Trophoblast cell (in vitro differentiated cells and primary cell): ENCODE results near the gene ARMC9.

Experiments
- DNase-seq, 2 donors: peaks; one replicate each; pipeline ENCODE4 v3.0.0-alpha.2; 2016
- H2AFZ ChIP-seq: 2 replicates; pipeline ENCODE4 v1.6.1; 2013; ENCODE audit warnings: low read length, moderate library complexity, mild to moderate bottlenecking; ENCODE audit not compliant: insufficient read depth, poor library complexity
- H2AK5ac ChIP-seq: 2 replicates; pipeline ENCODE4 v1.6.1; 2013; ENCODE audit warnings: mild to moderate bottlenecking, low read length
- H2BK120ac ChIP-seq: 2 replicates; pipeline ENCODE4 v1.6.1; 2013; ENCODE audit warnings: low read length, mild to moderate bottlenecking, moderate library complexity; ENCODE audit not compliant: insufficient read depth, poor library complexity
- H2BK12ac ChIP-seq: 2 replicates; pipeline ENCODE4 v1.6.1; 2013; ENCODE audit warnings: mild to moderate bottlenecking, low read length, moderate library complexity
- H2BK5ac ChIP-seq: 2 replicates; pipeline ENCODE4 v1.6.1; 2013; ENCODE audit warnings: low read length, low read depth, moderate library complexity, mild to moderate bottlenecking; ENCODE audit not compliant: poor library complexity
- H3K14ac ChIP-seq: 2 replicates; pipeline ENCODE4 v1.6.1; 2013; ENCODE audit warnings: mild to moderate bottlenecking, low read length
- H3K18ac ChIP-seq: 2 replicates; pipeline ENCODE4 v1.6.1; 2013; ENCODE audit warnings: mild to moderate bottlenecking, low read length
- H3K23ac ChIP-seq: 2 replicates; pipeline ENCODE4 v1.6.1; 2013; ENCODE audit warnings: low read length
- H3K27ac ChIP-seq: 2 replicates; pipeline ENCODE4 v1.5.1; 2013; ENCODE audit warnings: low read depth, mild to moderate bottlenecking, inconsistent platforms, low read length, moderate library complexity
- H3K27me3 ChIP-seq: 2 replicates; pipeline ENCODE4 v1.6.1; 2013; ENCODE audit warnings: inconsistent platforms, mild to moderate bottlenecking, low read length, moderate library complexity; ENCODE audit not compliant: insufficient read depth
- H3K36me3 ChIP-seq, 2 experiments: 1 replicate in 1 of 2; 2 replicates in 1 of 2; pipeline ENCODE4 v1.6.1; 2013; ENCODE audit warnings: low read length in 2 of 2, mild to moderate bottlenecking in 2 of 2, moderate library complexity in 1 of 2; ENCODE audit not compliant: insufficient read depth in 2 of 2, control insufficient read depth in 1 of 2
- H3K4ac ChIP-seq: 2 replicates; pipeline ENCODE4 v1.6.1; 2013; ENCODE audit warnings: low read depth, mild to moderate bottlenecking, low read length, moderate library complexity
- H3K4me1 ChIP-seq, 2 experiments: 1 replicate in 1 of 2; 2 replicates in 1 of 2; pipeline ENCODE4 v1.6.1; 2013; ENCODE audit warnings: low read length in 2 of 2, mild to moderate bottlenecking in 2 of 2, moderate library complexity in 1 of 2; ENCODE audit not compliant: insufficient read depth in 2 of 2, control insufficient read depth in 1 of 2
- H3K4me2 ChIP-seq: 2 replicates; pipeline ENCODE4 v1.6.1; 2013; ENCODE audit warnings: inconsistent platforms, mild to moderate bottlenecking, low read length, moderate library complexity
- H3K4me3 ChIP-seq: 2 replicates; pipeline ENCODE4 v1.5.1; 2013; ENCODE audit warnings: mild to moderate bottlenecking, low read depth, low read length, inconsistent platforms
- H3K79me1 ChIP-seq: one replicate; pipeline ENCODE4 v1.6.1; 2013; ENCODE audit warnings: low read length
- H3K79me2 ChIP-seq: 2 replicates; pipeline ENCODE4 v1.6.1; 2013; ENCODE audit warnings: low read length, mild to moderate bottlenecking; ENCODE audit not compliant: control insufficient read depth, insufficient read depth, poor library complexity
- H3K9ac ChIP-seq: 2 replicates; pipeline ENCODE4 v1.6.1; 2013; ENCODE audit warnings: mild to moderate bottlenecking, low read length
- H3K9me3 ChIP-seq: 2 replicates; pipeline ENCODE4 v1.6.1; 2013; ENCODE audit warnings: low read depth, mild to moderate bottlenecking, control low read depth, inconsistent platforms, low read length; ENCODE audit not compliant: insufficient read depth
- H4K12ac ChIP-seq: 2 replicates; pipeline ENCODE4 v1.6.1; 2013; ENCODE audit warnings: low read depth, mild to moderate bottlenecking, low read length, moderate library complexity
- H4K8ac ChIP-seq: 2 replicates; pipeline ENCODE4 v1.6.1; 2013; ENCODE audit warnings: low read depth, mild to moderate bottlenecking, low read length, moderate library complexity
- H4K91ac ChIP-seq: one replicate; pipeline ENCODE4 v1.6.1; 2013; ENCODE audit warnings: low read depth, mild to moderate bottlenecking, low read length, moderate library complexity
- WGBS: extraction: QIAGEN DNeasy Blood & Tissue Kit; methylation state at CpG from one replicate; pipeline ENCODE4 v1.1.7; 2013; ENCODE audit warnings: missing lambda C conversion rate; ENCODE audit not compliant: insufficient read length, insufficient coverage; ENCODE audit errors: extremely low coverage; 5-methylcytosine and 5-hydroxymethylcytosine counted together

Gene ARMC9

DNA sequence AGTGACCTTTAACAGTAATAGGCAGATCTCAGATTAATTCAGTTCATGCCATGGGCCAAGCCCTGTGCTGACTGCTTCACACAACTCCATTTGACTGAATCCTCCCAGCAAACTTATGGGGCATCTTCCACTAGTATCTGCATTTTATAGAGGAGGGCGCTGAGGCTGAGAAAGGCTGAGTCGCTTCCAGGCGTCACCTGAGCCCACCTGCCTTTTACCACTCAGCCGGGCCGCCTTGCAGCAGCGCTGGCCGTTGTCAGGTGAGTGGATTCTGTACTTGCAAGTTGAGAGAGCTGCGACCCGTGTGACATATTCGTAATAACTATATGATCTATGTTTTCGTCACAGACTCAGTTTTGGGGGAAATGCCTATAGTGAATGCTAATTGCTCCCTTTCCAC, 137.8 kb downstream of the ARMC9 start:
- no peak overlapping the region for H3K18ac ChIP-seq
- no peak overlapping the region for H3K4ac ChIP-seq
- no peak overlapping the region for H3K27ac ChIP-seq
- H3K23ac ChIP-seq = no peak overlapping the region
- no peaks in the 10 kb centered on the region for H3K79me2 ChIP-seq
- no peaks in the 10 kb centered on the region for H3K9me3 ChIP-seq
- H3K4me3 ChIP-seq = no peak overlapping the region
- WGBS = no CpG with 5 or more reads among the region's 11 CpGs
- no peak overlapping the region for H2BK12ac ChIP-seq
- no peak for DNase-seq
- peaks cover 3 to 14% of the 10 kb centered on the region in 2 experiments for H3K36me3 ChIP-seq
- H3K4me2 ChIP-seq = no peak overlapping the region
- H2AK5ac ChIP-seq = no peak overlapping the region
- no peak overlapping the region for H2BK120ac ChIP-seq
- peaks cover 0 to 4% of the 10 kb centered on the region in 2 experiments for H3K4me1 ChIP-seq
- H3K14ac ChIP-seq = no peak overlapping the region
- no peak overlapping the region for H2BK5ac ChIP-seq
- no peaks in the 10 kb centered on the region for H3K79me1 ChIP-seq
- no peak overlapping the region for H4K91ac ChIP-seq
- H2AFZ ChIP-seq = no peak overlapping the region
- no peak overlapping the region for H4K8ac ChIP-seq
- no peak overlapping the region for H3K9ac ChIP-seq
- no peak overlapping the region for H4K12ac ChIP-seq
- no peaks in the 10 kb centered on the region for H3K27me3 ChIP-seq

DNA sequence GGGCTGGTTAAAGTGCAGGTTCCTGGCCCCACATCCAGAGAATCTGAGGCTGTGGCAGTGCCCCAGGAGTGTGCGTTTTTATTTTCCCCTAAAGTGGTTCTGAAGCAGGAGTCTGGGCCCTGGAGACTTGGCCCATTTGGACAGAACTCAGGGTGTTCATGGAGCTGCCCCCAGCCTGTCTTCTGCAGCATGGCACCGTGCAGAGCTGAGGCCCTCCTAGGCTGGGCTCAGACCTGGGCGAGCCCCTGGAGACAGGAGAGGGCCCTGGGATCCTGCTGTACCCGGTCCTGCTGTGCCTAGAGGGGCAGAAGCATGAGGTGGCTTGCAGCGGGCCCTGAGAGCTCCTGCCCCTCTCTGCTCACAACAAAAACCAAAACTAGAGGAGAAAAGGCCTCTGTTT, 138.3 kb downstream of the ARMC9 start:
- Histone ChIP-seq H2BK120ac (no peak overlapping the region), H3K23ac (no peak overlapping the region), H3K18ac (no peak overlapping the region), H3K4me2 (no peak overlapping the region), H3K14ac (no peak overlapping the region), H2BK12ac (no peak overlapping the region), H4K8ac (no peak overlapping the region), H3K4me1 (peaks cover 0 to 4% of the 10 kb centered on the region in 2 experiments), H3K27me3 (no peaks in the 10 kb centered on the region), H4K12ac (no peak overlapping the region), H4K91ac (no peak overlapping the region), H2AK5ac (no peak overlapping the region), H3K9ac (no peak overlapping the region), H3K4ac (no peak overlapping the region), H3K27ac (no peak overlapping the region), H3K9me3 (no peaks in the 10 kb centered on the region), H3K36me3 (peaks cover under 1 to 13% of the 10 kb centered on the region in 2 experiments), H2BK5ac (no peak overlapping the region), H3K79me2 (no peaks in the 10 kb centered on the region), H3K79me1 (no peaks in the 10 kb centered on the region), H3K4me3 (no peak overlapping the region), H2AFZ (no peak overlapping the region)
- no peak for DNase-seq
- no CpG with 5 or more reads among the region's 5 CpGs for WGBS

DNA sequence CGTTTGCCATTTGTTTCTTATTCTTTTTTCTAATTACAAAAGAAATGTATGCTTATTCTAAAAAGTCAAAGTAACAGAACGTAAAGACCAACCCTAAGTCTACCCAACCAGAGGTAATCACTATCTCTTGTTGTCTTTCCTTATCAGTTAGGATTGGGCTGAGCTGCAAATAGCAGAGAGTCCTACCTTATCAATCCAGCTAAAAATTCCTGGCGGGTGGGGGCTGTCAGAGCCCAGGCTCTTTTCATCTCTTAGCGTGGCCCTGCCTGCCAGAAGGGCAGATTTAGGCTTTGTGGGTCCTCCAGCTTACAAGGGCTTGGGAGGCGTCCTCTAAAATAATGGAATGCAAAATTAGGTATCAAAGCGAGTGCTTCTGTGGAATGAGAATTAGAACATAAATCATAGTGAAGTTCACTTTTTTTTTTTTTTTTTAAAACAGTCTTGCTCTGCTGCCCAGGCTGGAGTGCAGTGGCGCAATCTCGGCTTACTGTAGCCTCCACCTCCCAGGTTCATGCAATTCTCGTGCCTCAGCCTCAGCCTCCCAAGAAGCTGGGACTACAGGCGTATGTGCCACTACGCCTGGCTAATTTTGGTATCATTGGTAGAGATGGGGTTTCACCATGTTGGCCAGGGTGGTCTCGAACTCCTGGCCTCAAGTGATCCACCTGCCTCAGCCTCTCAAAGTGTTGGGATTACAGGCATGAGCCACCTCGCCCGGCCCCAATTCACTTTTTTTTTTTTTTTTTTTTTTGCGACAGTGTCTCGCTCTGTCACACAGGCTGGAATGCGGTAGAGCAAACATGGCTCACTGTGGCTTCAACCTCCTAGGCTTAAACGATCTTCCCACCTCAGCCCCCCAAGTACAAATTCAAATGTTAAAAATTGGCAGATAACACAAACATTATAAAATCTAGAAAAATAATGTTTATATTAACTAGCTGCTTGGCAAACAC, 139.7 kb downstream of the ARMC9 start:
- no CpG with 5 or more reads among the region's 18 CpGs for WGBS
- Histone ChIP-seq H3K9me3 (no peaks in the 10 kb centered on the region), H3K18ac (no peak overlapping the region), H3K79me2 (no peaks in the 10 kb centered on the region), H2BK12ac (no peak overlapping the region), H3K27ac (no peak overlapping the region), H3K4ac (no peak overlapping the region), H3K27me3 (no peaks in the 10 kb centered on the region), H3K36me3 (peaks cover 0 to 3% of the 10 kb centered on the region in 2 experiments), H3K14ac (no peak overlapping the region), H3K23ac (no peak overlapping the region), H2AFZ (no peak overlapping the region), H3K4me2 (no peak overlapping the region), H4K8ac (no peak overlapping the region), H2BK120ac (no peak overlapping the region), H3K9ac (no peak overlapping the region), H3K4me1 (peaks cover 0 to 4% of the 10 kb centered on the region in 2 experiments), H3K4me3 (no peak overlapping the region), H2BK5ac (no peak overlapping the region), H3K79me1 (no peaks in the 10 kb centered on the region), H2AK5ac (no peak overlapping the region), H4K12ac (no peak overlapping the region), H4K91ac (no peak overlapping the region)
- peak; percentile 59 to 85 for DNase-seq

DNA sequence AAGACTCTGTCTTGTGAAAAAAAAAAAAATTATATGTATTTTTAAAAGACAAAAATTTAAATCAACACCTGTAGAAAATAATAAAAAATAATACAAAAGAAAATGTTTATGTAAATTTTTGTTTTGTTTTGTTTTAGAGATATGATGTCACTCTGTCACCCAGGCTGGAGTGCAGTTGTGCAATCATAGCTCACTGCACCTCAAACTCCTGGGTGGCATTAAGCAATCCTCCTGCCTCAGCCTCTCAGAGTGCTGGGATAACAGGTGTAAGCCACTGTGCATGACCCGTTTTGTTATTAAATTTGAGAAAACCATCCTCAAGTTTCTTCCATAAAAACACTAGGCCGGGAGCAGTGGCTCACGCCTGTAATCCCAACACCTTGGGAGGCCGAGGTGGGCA, 140.9 kb downstream of the ARMC9 start:
- Histone ChIP-seq H3K79me1 (no peaks in the 10 kb centered on the region), H2AFZ (no peak overlapping the region), H3K79me2 (no peaks in the 10 kb centered on the region), H4K8ac (no peak overlapping the region), H3K27me3 (no peaks in the 10 kb centered on the region), H3K4me2 (no peak overlapping the region), H3K14ac (no peak overlapping the region), H3K4me1 (peaks cover 0 to 4% of the 10 kb centered on the region in 2 experiments), H3K36me3 (no peaks in the 10 kb centered on the region), H4K12ac (no peak overlapping the region), H3K9ac (no peak overlapping the region), H2BK12ac (no peak overlapping the region), H2AK5ac (no peak overlapping the region), H3K9me3 (no peaks in the 10 kb centered on the region), H3K27ac (no peak overlapping the region), H3K23ac (no peak overlapping the region), H3K18ac (no peak overlapping the region), H2BK5ac (no peak overlapping the region), H2BK120ac (no peak overlapping the region), H4K91ac (no peak overlapping the region), H3K4ac (no peak overlapping the region), H3K4me3 (no peak overlapping the region)
- WGBS = no CpG with 5 or more reads among the region's 4 CpGs
- no peak for DNase-seq
